OCI-LY7 (cell line): ENCODE results near the gene RIN1.

Experiments
- CTCF ChIP-seq: fragments of 200-600 bp; sonication (generic); conservative IDR thresholded peaks from 2 replicates; pipeline ENCODE4 v1.5.1; 2014; ENCODE audit warnings: mild to moderate bottlenecking, antibody characterized with exemption, low read length, moderate library complexity, mixed read lengths
- EZH2phosphoT487 ChIP-seq: fragments of 200-600 bp; sonication (generic); IDR thresholded peaks from 2 replicates; pipeline ENCODE4 v1.6.1; 2018; ENCODE audit warnings: low read depth, borderline replicate concordance, mild to moderate bottlenecking, mixed run types, antibody characterized with exemption, low read length, moderate library complexity, mixed read lengths

- TF ChIP-seq CTCF (no peak), EZH2phosphoT487 (no peak)
Observed at GRCh38 chr11:66335531-66336233, 552 bp downstream of the RIN1 start.
